GM12865 (cell line): ENCODE data around the gene CCDC181.

Source experiments
- DNase-seq: peaks from one replicate; pipeline ENCODE4 v3.0.0; 2010; ENCODE audit warnings: low read depth
- H3K4me3 ChIP-seq: 2 replicates; pipeline ENCODE4 v1.5.1; 2011; ENCODE audit warnings: mild to moderate bottlenecking, low read depth, low read length, control low read depth
- CTCF ChIP-seq: IDR thresholded peaks from 2 replicates; pipeline ENCODE4 v1.5.1; 2011; ENCODE audit warnings: low read length, control low read depth, low read depth, inconsistent platforms; ENCODE audit not compliant: insufficient read depth; ENCODE audit errors: missing control alignments

The CCDC181 gene

GRCh38 chr1:169360415-169360814, 66.9 kb downstream of the CCDC181 start:
- DNase-seq: no peak
- TF ChIP-seq CTCF: no peak
- no peak overlapping the region for H3K4me3 ChIP-seq

DNA sequence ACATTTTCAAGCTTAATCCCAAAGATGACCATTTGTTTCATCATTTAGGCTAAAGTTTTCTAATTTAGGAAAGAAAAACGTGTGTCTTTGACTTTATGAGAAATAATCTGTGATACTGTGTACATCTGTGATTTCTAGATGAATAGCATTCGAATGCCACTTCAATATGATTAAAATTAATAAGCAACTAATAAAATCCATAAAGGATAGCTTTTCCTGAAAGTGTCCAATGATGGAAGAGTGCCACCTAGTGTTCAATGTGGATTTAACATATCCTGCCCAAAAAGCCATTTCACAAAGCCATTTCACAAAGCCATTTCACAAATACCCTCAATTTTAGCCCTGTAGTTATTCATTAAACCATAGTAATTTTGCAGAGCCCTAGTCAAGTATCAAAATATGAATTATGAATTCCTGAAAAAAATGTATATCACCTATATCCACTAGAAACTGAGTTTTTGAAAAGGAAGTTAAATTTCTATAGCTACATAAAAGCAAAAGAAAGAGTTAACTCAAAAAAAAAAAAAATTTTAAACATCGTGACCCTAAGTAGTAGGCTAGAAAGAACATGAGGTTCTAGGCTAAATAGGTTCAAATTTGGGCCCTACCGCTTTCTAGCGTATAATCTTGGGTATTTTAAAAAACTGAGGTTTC, 78.8 kb downstream of the CCDC181 start:
- peak; percentile 62 for TF ChIP-seq CTCF
- peak; percentile 66 for DNase-seq
- H3K4me3 ChIP-seq: no peak overlapping the region

DNA sequence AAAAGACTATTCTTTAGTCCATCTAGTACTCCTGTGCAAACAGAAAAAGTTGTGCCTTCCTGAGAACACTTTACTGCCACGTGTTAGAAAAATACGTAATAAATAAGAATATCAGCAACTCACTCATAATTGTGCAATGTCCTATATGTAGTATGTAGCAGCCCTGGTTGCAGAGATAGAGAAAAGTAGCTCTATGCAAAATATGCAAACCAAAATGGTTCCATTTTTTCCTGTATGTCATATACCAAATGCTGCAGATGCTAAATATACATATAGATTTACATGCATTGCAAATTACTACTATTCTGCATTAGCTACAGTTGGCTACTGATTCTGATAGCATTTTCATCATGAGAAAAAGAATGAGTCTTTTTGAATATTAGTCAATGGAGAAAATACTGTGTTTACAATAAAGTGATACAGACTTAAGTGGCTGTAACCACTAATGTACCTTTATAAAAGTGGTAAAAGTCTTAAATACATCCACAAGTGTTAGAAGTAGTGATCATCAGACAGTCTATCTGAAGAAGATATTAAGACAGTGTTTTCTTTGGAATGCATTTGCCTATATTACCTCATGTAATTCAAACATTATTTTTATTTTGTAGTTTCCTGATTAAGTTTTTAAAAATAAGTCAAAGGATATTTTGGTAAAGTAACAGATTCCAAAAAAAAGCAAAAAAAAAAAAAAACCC, 79.4 kb downstream of the CCDC181 start:
- no peak for TF ChIP-seq CTCF
- DNase-seq: no peak
- no peak overlapping the region for H3K4me3 ChIP-seq

GRCh38 chr1:169346036-169346589, 81.2 kb downstream of the CCDC181 start:
- no peak for TF ChIP-seq CTCF
- H3K4me3 ChIP-seq: no peak overlapping the region
- DNase-seq: no peak

DNA sequence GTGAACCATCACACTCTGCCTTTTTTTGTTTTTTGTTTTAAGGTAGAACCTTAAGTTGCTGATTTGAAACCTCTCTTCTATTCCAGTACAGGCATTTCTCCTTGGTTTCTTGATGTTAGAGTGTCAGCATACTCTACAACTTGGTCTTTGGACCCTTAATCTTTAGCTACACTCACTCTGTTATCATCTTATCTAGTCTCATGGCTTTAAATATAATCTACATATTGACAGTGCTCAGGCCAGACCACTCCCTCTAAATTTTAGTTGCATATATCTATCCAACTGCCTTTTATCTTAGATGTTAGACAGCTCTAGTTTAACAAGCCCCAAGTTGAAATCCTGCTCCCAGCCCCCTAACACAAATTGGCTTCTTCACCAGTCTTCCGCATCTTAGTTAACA, 81.8 kb downstream of the CCDC181 start:
- DNase-seq: no peak
- TF ChIP-seq CTCF: no peak
- no peak overlapping the region for H3K4me3 ChIP-seq
